DND-41 (cell line): ENCODE results near the gene KIAA1328.

Source experiments
- CTCF ChIP-seq: IDR thresholded peaks from 2 replicates; pipeline ENCODE4 v1.5.1; 2012; ENCODE audit warnings: borderline replicate concordance, low read length, moderate library complexity, mild to moderate bottlenecking; ENCODE audit not compliant: poor library complexity, severe bottlenecking; ENCODE audit errors: extremely low read depth
- EZH2 ChIP-seq: IDR thresholded peaks from 3 replicates; pipeline ENCODE4 v1.6.1; 2012; ENCODE audit warnings: borderline replicate concordance, low read depth, mild to moderate bottlenecking, moderate library complexity, low read length, inconsistent platforms; ENCODE audit not compliant: severe bottlenecking

- no peak for TF ChIP-seq CTCF
- TF ChIP-seq EZH2 = no peak
Observed at GRCh38 chr18:37160038-37160820, 331.3 kb downstream of the KIAA1328 start.
